HepG2 (cell line): Measurements from ENCODE around the gene CTSA. TPM values are rescaled to one million over a fixed set of nuclear protein-coding genes. Genes with fewer than 3 reads are reported as not detected.
"Not testable (repeated sequence)": the region's sequence is repeated elsewhere in the genome, so short reads cannot be mapped to it uniquely, and the experiment has no call there.

Experiments
- ATAC-seq: fragments of 200-7000 bp; cut with Tn5 transposase; 3 replicates; pipeline ENCODE4 v1.9.1; 2020; ENCODE audit warnings: mild to moderate bottlenecking, moderate library complexity
- BruUV-seq: library from RNA; stranded (reverse); fragments of 400-500 nt; replicated peaks from 2 replicates; lab custom pipeline; 2021; lab: Mats Ljungman, UMichigan
- CTCF ChIA-PET: fragments of 300-600 bp; formaldehyde crosslinking; extraction: SDS; loops from one replicate; lab custom pipeline; 2021; ENCODE audit warnings: low total read pairs, inconsistent platforms, low intra/inter-chr PET ratio; lab: Yijun Ruan, JAX
- POLR2A ChIA-PET: fragments of 350-600 bp; sonication (Branson Sonifier 250); formaldehyde crosslinking; loops from one replicate; lab custom pipeline; 2020; ENCODE audit warnings: antibody characterized with exemption, inconsistent platforms; lab: Yijun Ruan, JAX
- DNase-seq: peaks from one replicate; pipeline ENCODE4 v3.0.0-alpha.2; 2015; ENCODE audit warnings: low spot score
- FAIRE-seq: peaks from 3 replicates; lab custom pipeline; 2011; peaks lifted over from hg19 to GRCh38; lab: Jason Lieb, UNC
- H2AFZ ChIP-seq: one replicate; pipeline ENCODE4 v1.6.1; 2011; ENCODE audit warnings: low read length, inconsistent platforms
- H3K27ac ChIP-seq: fragments of 300-600 bp; 3 replicates; pipeline ENCODE4 v1.8.0; 2011; ENCODE audit warnings: mixed run types, mild to moderate bottlenecking, mixed read lengths, low read length, inconsistent platforms; ENCODE audit not compliant: insufficient read depth; ENCODE audit errors: extremely low read length
- H3K27me3 ChIP-seq, 2 experiments: fragments of 200-600 bp in 1 of 2; 2 replicates in 1 of 2; 3 replicates in 1 of 2; pipeline versions ENCODE4 v1.6.0 to v1.8.0; 2011; ENCODE audit warnings: low read length in 2 of 2, mild to moderate bottlenecking in 2 of 2, moderate library complexity in 2 of 2, inconsistent platforms in 1 of 2; ENCODE audit not compliant: insufficient read depth in 2 of 2, control insufficient read depth in 1 of 2
- H3K36me3 ChIP-seq, 2 experiments: fragments of 200-600 bp in 1 of 2; replicated peaks in 1 of 2; 2 replicates in 1 of 2; 3 replicates in 1 of 2; pipeline versions ENCODE4 v1.5.1 to v1.8.0; 2011; ENCODE audit warnings: low read length in 2 of 2, inconsistent platforms in 1 of 2; ENCODE audit not compliant: insufficient read depth in 2 of 2, control insufficient read depth in 1 of 2
- H3K4me1 ChIP-seq: 2 replicates; pipeline ENCODE4 v1.5.1; 2012; ENCODE audit warnings: low read length, inconsistent platforms; ENCODE audit not compliant: insufficient read depth
- H3K4me2 ChIP-seq: 2 replicates; pipeline ENCODE4 v1.6.0; 2011; ENCODE audit warnings: low read depth, low read length, inconsistent platforms
- H3K4me3 ChIP-seq, 3 experiments: fragments of 200-600 bp in 1 of 3; sonication (generic), shearing (Covaris generic) in 1 of 3; replicated peaks in 1 of 3; 2 replicates each; pipeline ENCODE4 v1.5.1; 2011 to 2016; ENCODE audit warnings: low read length in 3 of 3, inconsistent platforms in 2 of 3, low read depth in 2 of 3, mild to moderate bottlenecking in 2 of 3, control low read depth in 1 of 3, mixed read lengths in 1 of 3; ENCODE audit not compliant: insufficient read depth in 1 of 3
- H3K79me2 ChIP-seq: one replicate; pipeline ENCODE4 v1.6.1; 2011; ENCODE audit warnings: low read length, inconsistent platforms; ENCODE audit not compliant: insufficient read depth
- H3K9ac ChIP-seq: 2 replicates; pipeline ENCODE4 v1.6.0; 2011; ENCODE audit warnings: mild to moderate bottlenecking, low read depth, low read length, inconsistent platforms; ENCODE audit not compliant: insufficient read depth
- H3K9me3 ChIP-seq: 2 replicates; pipeline ENCODE4 v1.5.1; 2012; ENCODE audit warnings: mild to moderate bottlenecking, low read length
- H4K20me1 ChIP-seq: 2 replicates; pipeline ENCODE4 v1.6.0; 2011; ENCODE audit warnings: inconsistent platforms, mild to moderate bottlenecking, low read length, moderate library complexity; ENCODE audit not compliant: insufficient read depth
- EEA1 ChIP-seq: sonication (generic); formaldehyde crosslinking; IDR thresholded peaks from 2 replicates; pipeline ENCODE4 v1.5.1; 2020; ENCODE audit warnings: mild to moderate bottlenecking, missing genetic modification reagents, borderline replicate concordance
- FOXC1 ChIP-seq: sonication (generic); formaldehyde crosslinking; IDR thresholded peaks from 2 replicates; pipeline ENCODE4 v1.8.0; 2022; ENCODE audit warnings: mild to moderate bottlenecking, missing genetic modification reagents, borderline replicate concordance
- HMG20A ChIP-seq: IDR thresholded peaks from 2 replicates; pipeline ENCODE4 v1.6.1; 2016; ENCODE audit warnings: borderline replicate concordance
- HMGXB3 ChIP-seq: sonication (generic); formaldehyde crosslinking; IDR thresholded peaks from 2 replicates; pipeline ENCODE4 v1.4.0; 2020; ENCODE audit warnings: missing genetic modification reagents, borderline replicate concordance
- SP2 ChIP-seq: sonication (generic); formaldehyde crosslinking; IDR thresholded peaks from 2 replicates; pipeline ENCODE4 v1.5.1; 2020; ENCODE audit warnings: mild to moderate bottlenecking, missing genetic modification reagents
- ZFP1 ChIP-seq: IDR thresholded peaks from 2 replicates; pipeline ENCODE4 v1.6.1; 2016
- ZMYM3 ChIP-seq: sonication (generic); formaldehyde crosslinking; IDR thresholded peaks from 2 replicates; pipeline ENCODE4 v1.5.1; 2020; ENCODE audit warnings: mild to moderate bottlenecking, missing genetic modification reagents
- ZNF468 ChIP-seq: sonication (generic); formaldehyde crosslinking; IDR thresholded peaks from 2 replicates; pipeline ENCODE4 v1.8.0; 2022; ENCODE audit warnings: mild to moderate bottlenecking, moderate library complexity, missing genetic modification reagents
- ZNF501 ChIP-seq: sonication (generic); formaldehyde crosslinking; IDR thresholded peaks from 2 replicates; pipeline ENCODE4 v1.5.1; 2020; ENCODE audit warnings: mild to moderate bottlenecking, moderate library complexity, missing genetic modification reagents
- WGBS: methylation state at CpG from one replicate; pipeline ENCODE4 v1.1.6; 2017; ENCODE audit warnings: low lambda C conversion rate; 5-methylcytosine and 5-hydroxymethylcytosine counted together
- in situ Hi-C: cut with HindIII; loops from 2 replicates; pipeline ENCODE4 v1.10.0; 2017; ENCODE audit warnings: low pct_unique_long_range_greater_than_20kb; ENCODE audit not compliant: extremely low pct_ligation_motif_present
- intact Hi-C: fragments of 100-400 bp; cut with micrococcal nuclease; formaldehyde crosslinking; loops from one replicate; pipeline ENCODE4 v1.10.0; 2022; ENCODE audit not compliant: unreplicated experiment
- polyA plus RNA-seq, 8 experiments: library from polyadenylated mRNA; depleted of rRNA in 3 of 8; stranded (reverse) in 7 of 8; unstranded in 1 of 8; fragments of >200 nt; fragmentation: Illumina TruSeq in 4 of 8; extraction: Trizol in 4 of 8; gene quantifications; 2 replicates each; pipeline versions ENCODE4 v1.2.1 to v1.2.3, GENCODE V29; 2011 to 2016; ENCODE audit warnings: low read depth in 4 of 8, missing spikeins in 1 of 8, mixed read lengths in 1 of 8; ENCODE audit not compliant: insufficient read depth in 1 of 8
- total RNA-seq, 5 experiments: library from RNA; depleted of rRNA; stranded (reverse); fragments of >200 nt; fragmentation: Illumina TruSeq; extraction: Trizol; gene quantifications; 2 replicates each; pipeline ENCODE4 v1.2.3, GENCODE V29; 2016; ENCODE audit warnings: low read depth in 1 of 5

CTSA gene
- total and polyA plus RNA-seq, 2 of the 13 experiments (the other 11 are each of a cell fraction or from before 2014, with no cell fraction given) = 202 to 231 TPM

GRCh38 chr20:45873409-45874103, 17.6 kb upstream of the CTSA start:
- POLR2A ChIA-PET = interaction anchor here (0.6 to 2.7 kb wide), 4 partner anchors 7 to 62 kb away, joined by 4 to 14 read pairs (median 8); partner anchors contain the start of genes NEURL2 and ZSWIM1
- WGBS = 72% methylated on average over 1 of the region's 1 CpG
- Histone ChIP-seq H3K4me3 (no peak overlapping the region), H3K36me3 (peaks cover 5 to 17% of the 10 kb centered on the region in 2 experiments; a peak in 3 of 5 replicates), H3K27ac (no peak overlapping the region), H4K20me1 (no peaks in the 10 kb centered on the region), H3K4me2 (no peak overlapping the region), H3K79me2 (no peaks in the 10 kb centered on the region), H3K9ac (no peak overlapping the region), H3K9me3 (no peaks in the 10 kb centered on the region), H3K27me3 (no peaks in the 10 kb centered on the region), H3K4me1 (peaks cover 23% of the 10 kb centered on the region), H2AFZ (no peak overlapping the region)
- TF ChIP-seq ZFP1 (CRISPR knock-in tag) (no peak), ZNF468 (CRISPR knock-in tag) (no peak), EEA1 (CRISPR knock-in tag) (no peak), SP2 (CRISPR knock-in tag) (no peak), ZNF501 (no peak), FOXC1 (CRISPR knock-in tag) (no peak), HMGXB3 (no peak), ZMYM3 (CRISPR knock-in tag) (no peak), HMG20A (no peak)
- no TSS peak for BruUV-seq
- intact Hi-C loops = no loop called here
- DNase-seq = no peak
- CTCF ChIA-PET = no interaction called here
- no peak for FAIRE-seq
- ATAC-seq = no peak
- in situ Hi-C loops = no loop called here

- FAIRE-seq, H3K9me3 ChIP-seq, intact Hi-C loops, CTCF ChIA-PET, H3K4me3 ChIP-seq, H3K4me2 ChIP-seq, H3K79me2 ChIP-seq, in situ Hi-C loops, ATAC-seq, BruUV-seq, DNase-seq, H3K27me3 ChIP-seq, H3K9ac ChIP-seq, H3K27ac ChIP-seq, H4K20me1 ChIP-seq, H2AFZ ChIP-seq: not testable (repeated sequence)
- POLR2A ChIA-PET = interaction anchor here (1.2 to 2.7 kb wide), 4 partner anchors 10 to 40 kb away, joined by 3 to 14 read pairs (median 4); partner anchors contain the start of genes CTSA, NEURL2 and SNX21
- 96% methylated on average over 10 of the region's 10 CpGs for WGBS
- Histone ChIP-seq H3K4me1 (peaks cover 23% of the 10 kb centered on the region), H3K36me3 (peaks cover 5 to 18% of the 10 kb centered on the region in 2 experiments; a peak in 3 of 5 replicates)
These were observed 17.0 kb upstream of the CTSA start for GRCh38 chr20:45874104-45874481.
